Stimulated activated CD8-positive, alpha-beta memory T cell treated with anti-CD3 and anti-CD28 coated beads, Interleukin-4, amount 100 ng/mL, for 24 hours (primary cell): ENCODE measurements around the gene ITGA6.

ENCODE experiments used
- DNase-seq: peaks from one replicate; pipeline ENCODE4 v3.0.0-alpha.2; 2020; ENCODE audit warnings: low read depth

The ITGA6 gene

DNA sequence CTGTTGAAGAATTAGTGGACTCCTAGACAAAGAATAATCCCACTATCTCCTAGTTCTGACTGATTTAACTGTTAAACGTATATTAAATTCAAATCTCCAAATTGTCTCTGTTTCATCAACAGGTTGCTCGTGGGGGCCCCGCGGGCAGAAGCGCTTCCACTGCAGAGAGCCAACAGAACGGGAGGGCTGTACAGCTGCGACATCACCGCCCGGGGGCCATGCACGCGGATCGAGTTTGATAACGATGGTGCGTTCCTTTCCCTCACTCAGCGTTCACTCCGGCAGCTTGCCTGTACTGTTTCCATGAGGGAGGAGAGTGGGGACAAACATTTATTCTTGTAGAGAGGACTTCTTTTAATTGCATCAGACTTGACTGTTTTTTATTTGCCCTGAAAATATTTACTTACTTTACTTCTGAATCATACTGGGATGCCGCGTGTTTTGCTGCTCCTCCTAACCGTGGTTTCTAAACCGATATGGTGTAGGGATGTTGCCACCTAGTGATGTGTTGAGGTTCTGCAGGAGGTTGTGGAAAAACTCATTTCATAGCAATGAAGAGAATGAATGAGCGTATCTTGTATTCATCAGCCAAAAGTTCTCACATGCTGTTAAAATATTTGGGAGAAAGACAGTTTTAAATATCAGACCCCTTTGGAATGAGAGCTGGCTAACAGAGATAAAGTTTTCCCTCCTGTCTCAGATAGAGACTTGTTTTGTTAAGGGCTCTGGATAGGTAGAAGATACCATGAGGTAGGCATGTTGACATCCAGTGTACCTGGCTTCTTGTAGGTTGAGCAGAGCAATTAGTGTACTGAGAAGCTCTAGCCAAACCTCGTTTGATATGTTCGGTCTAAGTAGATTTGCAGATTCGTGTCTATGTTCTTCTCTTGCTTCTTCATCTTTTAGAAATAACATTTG lies 38.3 kb downstream of the ITGA6 start:
- DNase-seq: peak; percentile 43

DNA sequence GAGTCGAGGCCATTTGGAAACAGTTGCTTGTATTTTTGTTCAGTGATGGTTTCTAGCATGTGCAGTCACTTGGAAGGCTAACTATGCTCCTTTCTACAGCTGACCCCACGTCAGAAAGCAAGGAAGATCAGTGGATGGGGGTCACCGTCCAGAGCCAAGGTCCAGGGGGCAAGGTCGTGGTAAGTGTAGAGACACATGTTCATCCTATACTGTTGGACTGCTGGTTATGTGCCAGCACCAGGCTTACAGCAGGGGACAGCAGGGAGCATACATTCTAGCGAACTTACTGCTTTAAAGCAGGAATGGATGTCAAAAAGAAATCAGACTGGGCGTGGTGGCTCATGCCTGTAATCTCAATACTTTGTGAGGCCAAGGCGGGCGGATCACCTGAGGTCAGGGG lies 40.0 kb downstream of the ITGA6 start:
- DNase-seq: no peak

DNA sequence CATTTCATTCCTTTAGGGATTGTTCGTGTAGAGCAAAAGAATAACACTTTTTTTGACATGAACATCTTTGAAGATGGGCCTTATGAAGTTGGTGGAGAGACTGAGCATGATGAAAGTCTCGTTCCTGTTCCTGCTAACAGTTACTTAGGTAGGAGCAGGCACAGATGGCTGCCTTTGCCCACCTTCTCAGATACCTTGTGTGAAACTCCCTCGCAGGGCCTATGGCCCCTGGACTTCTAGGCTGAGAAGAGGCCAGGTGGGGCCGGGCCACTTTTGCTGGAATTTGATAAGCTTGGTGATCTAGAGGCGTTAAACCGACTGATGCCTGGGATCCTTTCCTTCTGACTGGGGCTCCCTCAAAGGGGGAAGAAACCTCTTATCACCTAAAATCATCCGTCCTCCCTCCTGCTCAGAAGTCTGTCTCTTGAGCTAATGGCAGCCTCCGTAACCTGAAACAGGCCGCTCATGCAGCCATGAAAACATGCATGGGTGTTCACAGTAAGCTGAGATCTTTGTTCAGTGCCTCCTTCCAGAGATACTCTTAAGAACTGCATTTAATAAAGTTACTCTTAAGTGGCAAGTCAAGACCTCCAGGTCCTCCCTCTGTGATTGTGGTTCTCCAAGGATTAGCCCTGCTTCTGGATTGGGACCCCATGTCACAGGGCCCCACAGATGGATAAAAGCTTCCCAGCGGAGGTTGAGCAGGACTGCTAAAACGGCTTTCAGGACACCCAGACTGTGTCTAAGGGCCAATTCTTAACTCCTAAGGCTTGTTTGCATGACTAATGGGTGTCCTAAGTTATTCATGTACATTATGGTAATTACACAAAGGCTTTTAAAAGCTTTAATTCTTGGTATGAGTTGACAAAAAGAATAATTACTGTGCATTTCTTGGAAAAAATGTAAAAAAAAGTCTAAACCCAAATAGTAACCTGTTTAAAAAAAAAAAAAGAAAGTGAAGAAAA lies 43.9 kb downstream of the ITGA6 start:
- no peak for DNase-seq

DNA sequence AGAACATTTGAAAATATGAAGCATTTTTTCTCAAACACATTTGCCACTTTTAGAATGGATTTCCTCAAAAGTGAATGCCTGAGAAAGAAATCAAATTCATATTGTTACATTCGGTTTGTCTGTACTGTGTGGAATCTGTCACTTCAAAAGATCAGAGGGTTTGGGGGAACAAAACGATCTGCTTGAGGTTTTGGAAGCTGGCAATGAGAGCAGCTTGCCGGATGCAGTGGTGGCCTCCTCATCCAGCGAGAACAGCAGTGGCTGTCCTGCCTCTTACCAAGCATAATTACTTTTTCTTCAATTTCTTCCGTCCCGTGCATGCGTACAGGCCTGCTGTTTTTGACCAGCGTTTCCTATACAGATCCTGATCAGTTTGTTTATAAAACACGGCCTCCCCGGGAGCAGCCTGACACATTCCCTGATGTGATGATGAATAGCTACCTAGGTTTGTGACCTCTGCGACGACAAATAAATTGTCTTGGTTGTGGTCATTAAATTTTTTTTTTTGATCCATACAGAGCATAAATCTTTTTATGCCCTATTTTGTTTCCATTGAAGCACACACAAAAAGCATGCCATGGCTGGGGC lies 45.2 kb downstream of the ITGA6 start:
- no peak for DNase-seq

DNA sequence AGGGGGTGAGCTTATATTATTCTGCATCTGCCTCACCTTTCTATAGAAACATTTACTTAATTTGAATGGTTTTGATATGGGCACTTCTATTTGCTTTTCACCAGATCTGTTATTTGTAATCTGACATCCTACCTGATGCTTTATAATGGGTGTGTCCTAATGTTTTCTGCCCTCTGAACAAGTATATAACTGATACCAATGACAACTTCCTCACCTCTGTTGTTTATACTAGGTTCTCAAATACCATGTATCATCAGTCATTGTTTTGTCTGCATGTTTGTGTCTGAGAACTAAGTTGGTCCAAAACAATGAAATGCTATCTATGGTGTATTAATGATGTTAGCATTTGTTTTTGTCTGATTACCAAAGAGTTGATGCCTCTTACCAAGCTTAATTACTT lies 45.8 kb downstream of the ITGA6 start:
- DNase-seq: no peak

DNA sequence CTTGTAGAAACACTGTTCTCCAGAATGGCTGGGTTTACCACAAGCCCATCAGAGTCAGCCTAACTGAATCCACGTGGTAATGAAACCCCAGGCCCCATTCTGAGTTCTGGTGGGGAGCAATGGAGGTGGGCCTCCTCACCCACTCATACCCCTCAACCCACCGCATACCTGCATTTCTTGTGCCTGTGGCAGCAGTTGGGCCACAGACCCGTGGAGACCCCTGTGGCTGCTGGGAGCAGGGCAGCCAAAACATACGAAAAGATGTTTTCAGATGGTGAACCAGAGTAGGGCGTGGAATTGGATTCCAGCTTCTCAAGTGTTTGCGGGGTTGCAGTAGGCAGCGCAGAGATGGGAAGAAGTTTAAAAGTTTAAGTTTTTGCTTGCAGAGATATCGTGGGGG lies 51.0 kb downstream of the ITGA6 start:
- DNase-seq: no peak

DNA sequence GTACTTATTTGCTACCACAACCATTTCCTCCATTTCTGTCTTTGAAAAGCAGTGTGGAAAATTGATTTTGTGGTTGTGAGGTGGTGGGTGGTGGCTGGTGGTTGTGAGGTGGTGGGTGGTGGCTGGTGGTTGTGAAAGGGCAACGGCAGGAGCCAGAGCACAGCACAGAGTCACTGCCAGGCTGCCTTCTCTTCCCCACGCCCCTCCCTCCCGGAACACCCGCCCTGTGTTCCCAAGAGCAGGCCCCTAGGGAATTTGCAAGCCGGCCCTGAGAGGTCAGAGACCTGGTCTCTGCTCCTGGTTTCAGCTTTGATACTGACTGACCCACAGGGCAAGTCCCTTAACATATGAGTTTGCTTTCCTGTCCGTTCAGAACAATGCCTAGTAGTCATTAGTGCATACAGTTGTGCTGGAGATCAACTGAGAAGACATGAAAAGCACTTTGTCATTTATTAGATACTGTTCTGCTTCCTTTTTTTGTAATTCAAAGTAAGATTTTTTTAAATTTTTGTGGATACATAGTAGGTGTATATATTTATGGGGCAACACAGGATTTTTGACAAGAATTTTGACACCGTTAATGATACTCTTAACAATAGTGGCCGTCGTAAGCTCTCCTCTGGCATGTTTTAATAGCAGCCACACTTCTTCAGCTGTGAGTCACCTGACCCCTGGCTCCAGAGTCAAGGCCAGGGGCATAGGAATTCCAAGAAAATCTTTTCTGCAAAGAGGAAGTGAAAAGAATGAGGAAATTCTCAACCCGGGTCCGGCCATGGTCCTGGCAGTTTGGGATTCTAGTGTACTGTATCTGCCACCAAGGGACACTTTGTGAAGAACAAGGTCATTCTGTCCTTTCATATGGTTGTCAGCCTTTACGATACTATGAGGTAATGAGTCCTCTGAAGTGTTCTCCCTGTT lies 53.2 kb downstream of the ITGA6 start:
- no peak for DNase-seq

DNA sequence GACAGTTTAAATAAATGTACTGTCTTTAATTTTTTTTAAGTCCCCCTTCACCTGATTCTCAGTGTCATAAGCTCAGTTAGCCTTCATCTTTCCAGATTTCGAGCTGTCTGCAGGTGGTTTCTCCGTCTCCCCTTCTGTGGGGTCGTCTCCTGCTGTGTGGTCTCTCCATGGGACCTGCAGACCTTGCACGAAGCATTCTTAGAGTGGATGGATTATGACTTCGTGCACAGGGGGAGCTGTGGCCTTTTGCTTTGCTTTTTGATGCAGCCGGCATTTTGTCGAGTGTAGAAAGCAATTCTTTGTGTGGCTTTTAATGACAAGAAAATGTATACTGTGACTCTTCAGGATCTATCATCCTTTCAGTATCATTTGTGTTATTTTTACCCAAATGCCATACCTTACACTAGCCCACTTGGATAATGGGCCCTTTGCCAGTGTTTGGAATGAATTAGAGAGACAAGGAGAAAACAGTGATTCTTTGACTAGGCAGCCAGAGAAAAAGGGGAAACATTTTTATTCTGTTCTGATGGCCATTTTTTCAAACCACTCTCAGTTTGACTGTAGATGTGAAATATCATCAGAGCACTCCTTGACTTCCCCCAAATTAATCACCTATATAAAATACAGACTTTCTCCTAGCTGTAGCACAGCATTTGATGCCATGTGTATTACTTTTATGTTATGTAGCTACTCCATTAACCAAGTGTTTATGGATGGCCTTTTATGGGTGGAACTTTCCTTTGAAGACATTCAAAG lies 54.3 kb downstream of the ITGA6 start:
- no peak for DNase-seq

DNA sequence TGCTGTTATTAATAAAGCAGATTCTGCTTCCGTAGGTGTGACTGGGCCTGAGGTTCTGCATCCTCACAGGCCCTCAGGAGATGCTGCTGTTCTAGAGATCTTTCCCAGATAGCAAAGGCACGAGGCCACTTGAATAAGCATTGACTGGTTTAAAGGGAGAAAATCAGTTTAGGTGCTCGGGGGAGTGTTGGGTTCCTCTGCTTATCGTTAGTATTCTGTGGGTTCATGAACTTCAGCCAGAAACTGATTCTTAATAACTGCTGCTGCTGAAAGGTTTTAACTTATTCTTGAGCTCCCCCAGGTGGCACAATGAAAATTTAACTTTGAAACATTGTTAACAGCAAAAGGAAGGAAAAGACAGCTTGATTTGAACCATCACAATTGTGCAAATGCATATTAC lies 56.9 kb downstream of the ITGA6 start:
- DNase-seq: no peak

DNA sequence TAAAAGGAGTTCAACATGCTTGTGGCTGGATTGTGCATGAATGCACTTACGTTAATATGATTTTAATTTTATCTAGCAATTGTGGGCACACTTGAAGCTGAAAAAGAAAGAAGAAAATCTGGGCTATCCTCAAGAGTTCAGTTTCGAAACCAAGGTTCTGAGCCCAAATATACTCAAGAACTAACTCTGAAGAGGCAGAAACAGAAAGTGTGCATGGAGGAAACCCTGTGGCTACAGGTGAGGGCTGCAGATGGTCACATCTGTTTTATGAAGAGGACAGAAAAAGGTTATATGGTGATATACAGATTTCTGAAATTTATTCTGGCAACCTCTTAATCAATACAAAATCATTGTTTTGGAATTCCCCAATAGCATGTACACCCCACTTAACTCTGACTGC lies 57.3 kb downstream of the ITGA6 start:
- no peak for DNase-seq

DNA sequence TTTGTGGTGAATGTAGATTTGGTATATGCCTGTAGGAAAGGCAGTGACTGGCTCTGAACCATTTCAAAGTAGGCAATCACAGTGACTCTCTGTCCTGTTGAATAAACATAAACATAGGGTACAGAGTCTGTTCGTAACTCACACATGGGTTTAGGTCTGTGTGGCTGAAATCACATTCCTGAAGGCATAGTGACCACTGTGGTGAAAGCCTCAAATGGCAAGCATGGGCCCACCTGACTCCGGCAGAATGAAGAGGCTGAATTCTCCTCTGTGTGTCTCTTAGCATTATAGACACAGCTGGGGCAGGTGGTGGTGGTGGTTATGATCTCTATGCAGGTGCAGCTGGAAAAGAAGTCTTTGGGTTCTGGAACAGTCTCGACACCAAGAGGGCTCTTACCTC lies 61.2 kb downstream of the ITGA6 start:
- no peak for DNase-seq

DNA sequence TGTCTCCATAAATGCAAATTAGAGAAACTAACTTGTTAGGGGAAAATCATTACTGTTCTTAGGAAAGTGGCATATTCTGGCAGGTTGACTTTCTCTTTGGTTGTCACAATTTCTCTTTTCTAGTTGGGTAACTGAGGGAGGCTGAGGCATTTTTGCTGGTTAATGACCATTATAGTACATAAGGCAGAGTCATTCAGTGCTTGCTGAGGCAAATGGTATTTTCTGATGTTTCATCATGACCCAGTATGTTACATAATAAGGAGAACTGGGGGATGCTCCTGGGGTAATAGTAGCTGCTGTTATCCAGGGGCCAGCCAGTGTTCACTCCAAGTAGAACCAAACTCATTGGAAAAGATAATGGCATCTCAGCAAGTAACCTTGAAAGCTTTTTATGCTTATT lies 62.3 kb downstream of the ITGA6 start:
- no peak for DNase-seq

DNA sequence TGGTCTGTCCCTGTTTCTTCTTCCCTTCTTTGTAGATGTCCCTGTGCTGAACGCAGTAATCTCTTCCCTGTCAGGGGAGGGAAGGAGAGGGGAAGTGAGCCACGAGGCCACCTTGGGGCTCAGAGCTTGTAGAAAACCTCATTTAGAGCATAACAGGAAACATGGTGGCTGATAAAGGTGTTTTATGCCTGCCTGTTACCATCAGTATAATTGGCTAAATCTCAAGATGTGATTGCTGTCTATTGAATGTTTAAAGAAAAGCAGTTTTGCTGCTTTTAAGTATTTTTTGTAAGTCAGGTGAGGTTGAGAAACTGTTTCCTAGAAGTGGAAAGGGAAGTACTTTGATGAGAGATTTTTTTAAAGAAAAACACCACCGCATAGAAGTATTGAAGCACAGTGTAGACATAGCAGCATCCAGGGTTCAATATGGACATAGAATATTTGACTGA lies 68.8 kb downstream of the ITGA6 start:
- no peak for DNase-seq

DNA sequence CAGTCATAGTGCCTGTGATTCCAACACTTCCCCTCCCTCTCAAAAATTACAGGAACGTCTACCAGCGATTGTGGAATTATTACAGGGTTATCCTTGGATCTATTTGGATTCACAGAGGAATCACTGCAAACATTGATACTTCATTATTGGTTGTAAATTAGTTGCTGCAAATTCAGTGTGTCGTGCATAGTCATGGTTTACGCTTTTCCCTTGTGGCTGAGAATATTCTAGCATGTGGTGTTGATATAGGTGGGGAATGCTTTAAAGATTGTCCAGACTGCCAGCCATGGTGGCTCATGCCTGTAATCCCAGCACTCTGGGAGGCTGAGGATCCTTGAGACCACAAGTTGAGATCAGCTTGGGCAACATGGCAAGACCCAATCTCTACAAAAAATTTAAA lies 79.8 kb downstream of the ITGA6 start:
- no peak for DNase-seq

DNA sequence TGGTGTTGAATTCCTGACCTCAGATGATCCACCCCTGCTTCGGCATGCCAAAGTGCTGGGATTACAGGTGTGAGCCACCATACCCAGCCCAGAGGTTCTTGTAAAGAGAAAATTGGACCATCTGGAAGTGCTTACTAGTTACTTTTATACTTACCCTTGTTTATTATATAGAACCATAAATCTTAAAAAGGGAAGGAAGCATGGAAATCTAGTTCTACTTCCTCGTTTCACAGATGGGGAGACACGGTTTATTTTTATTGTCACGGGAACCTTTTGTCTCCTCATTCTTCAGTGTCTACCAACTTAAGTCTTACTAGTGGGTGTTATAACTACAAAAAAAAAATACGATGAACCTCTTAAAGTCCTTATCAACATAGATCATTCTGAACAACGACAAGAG lies 82.7 kb downstream of the ITGA6 start:
- no peak for DNase-seq

DNA sequence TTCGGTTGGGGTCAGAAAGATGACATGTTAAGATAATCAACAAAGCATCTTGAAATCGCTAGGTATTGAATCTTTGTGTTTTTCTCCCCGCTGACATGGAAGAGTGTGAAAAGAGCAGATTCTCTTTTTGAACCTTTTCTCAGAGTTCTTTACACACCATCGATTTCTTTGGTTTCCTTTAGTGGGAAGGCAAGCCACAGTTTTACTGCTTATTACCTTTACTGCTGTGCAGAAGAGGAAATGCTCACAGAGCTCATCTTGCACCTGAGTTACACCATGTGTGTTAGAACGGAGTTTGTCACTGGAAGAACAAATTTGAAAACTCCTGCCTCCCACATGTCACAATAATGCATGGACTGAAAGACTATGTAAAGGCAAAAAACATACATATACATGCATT lies 83.2 kb downstream of the ITGA6 start:
- no peak for DNase-seq

DNA sequence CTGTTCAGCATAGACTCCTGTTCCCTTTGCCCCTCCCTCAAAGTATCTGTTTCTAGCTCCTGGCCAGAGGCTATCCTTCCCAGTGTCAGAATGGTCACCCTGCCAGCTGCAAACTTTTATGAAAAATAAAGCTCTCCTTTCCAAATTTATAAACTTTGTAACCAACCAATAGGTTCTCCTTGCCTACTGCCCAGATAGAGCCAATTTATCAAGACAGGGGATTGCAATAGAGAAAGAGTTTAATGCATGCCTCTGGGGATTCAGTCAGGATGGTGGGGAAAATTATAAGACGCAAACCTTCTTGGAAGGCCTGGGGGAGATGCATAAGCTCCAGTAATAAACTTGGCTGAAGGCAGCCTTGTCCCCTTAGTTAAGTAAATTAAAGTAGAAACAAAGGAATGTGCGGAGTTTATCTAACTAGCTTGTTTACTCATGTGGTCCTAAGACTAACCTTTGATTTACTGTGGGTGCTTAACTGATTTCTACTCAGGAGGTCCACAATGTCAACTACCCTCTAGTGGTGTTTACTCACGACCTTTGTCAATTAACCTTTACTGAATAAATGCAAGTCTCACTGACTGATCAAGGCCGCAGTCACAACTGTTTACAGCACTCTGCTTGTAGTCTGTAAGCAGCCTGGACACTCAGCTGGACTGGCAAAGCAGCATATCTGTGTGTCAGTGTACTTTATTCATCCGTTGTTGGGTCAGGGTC lies 85.6 kb downstream of the ITGA6 start:
- no peak for DNase-seq

DNA sequence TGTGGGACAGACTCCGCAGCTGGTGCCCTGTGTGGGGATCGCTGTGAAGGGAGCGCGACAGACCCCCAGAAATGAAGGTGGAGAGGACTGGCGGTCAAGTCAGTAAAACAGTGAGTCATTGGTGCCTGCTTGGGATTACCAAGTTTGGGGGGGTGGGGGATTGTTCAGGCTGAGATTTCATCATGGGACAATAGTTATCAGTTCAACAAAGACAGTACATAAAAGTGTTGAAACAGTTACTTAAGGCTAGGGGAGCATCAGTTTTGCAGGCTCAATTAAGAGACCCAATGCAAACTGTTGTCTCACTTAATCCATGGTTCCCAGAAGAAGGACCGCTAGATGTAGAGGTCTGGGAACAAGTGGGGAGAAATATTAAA lies 86.1 kb downstream of the ITGA6 start:
- no peak for DNase-seq

DNA sequence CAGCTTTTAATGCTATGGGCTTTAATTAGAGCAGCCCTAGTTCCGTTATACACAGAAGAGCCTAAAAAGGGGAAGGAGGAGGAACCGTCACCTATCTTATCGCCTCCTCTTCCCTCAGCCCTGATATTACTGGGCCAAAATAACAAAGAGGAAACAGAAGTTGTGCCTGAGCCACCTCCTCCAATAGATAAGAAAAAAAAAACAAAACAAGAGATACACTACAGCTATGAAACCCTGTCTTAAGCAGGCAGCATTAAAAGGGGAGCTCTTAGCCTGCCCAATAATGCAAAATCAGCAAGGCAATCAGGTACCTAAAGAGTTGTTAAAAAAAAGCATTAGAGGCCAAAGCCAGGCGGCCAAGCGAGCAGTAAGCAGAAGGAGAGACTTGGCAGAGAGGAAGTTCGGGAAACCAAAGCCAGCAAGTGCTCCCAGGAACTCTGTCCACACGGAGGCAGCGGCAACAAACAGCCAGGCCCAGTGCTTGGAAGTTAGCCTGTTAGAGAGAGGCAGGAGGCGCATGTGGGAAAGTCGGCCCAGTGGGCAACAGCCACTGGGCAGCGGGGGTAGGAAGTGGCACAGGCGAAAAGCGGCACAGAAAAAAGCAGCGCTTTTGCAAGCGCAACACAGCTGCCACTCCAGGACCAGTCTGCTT lies 86.7 kb downstream of the ITGA6 start:
- DNase-seq: no peak

DNA sequence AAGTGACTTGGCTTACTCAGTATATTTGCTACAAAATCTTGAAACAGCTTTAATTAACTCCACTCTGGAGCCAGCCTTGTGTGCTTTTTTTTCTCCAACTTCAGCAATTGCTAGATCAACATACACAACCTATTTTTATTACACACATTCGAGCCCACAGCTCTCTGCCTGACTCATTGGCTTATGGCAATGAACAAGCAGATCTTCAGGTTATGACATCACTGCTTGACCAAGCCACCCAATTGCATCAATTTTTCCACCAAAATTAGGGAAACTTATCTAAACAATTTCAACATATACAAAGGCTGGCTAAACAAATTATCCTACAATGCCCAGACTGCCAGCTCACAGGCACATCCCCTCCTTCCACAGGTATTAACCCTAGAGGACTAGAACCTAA lies 88.9 kb downstream of the ITGA6 start:
- no peak for DNase-seq
